ENCODE data around the gene GPR162. TPM values are rescaled to one million over a fixed set of nuclear protein-coding genes. Genes with fewer than 3 reads are reported as not detected.

GPR162 gene
- total RNA-seq, 2 experiments from 2014 or later: not detected

DNA sequence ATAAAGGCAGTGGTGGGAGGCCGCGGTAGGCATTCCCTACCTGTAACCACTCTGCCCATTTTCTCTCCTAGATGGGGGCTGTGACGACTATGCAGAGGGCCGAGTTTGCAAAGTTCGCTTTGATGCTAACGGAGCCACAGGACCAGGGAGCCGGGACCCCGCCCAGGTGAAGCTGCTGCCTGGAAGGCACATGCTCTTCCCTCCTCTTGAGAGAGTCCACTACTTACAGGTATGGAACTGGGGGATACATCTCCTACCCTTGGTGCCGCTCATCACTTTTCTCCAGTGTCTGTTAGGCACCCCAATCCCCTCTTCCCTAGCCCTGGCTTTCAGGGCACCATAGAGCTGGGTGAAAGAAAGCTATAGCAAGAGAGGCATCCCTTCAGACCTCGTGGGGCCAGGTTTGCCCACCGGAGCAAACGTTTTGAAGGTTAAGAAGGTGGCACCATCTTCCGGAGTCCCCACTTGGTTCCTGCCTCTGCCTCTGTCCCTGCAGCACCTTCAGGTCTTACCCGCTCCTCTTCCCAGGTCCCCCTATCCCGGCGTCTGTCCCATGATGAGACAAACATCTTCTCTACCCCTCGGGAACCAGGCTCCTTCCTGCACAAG is 4.6 kb downstream of the GPR162 start:
- Histone ChIP-seq H3K27ac (ENCODE audit: low read depth, low read length, poor library complexity, severe bottlenecking) (no peak overlapping the region), H2AFZ (ENCODE audit: low read length) (no peak overlapping the region), H4K20me1 (ENCODE audit: insufficient read depth, low read length) (no peaks in the 10 kb centered on the region), H3K9me3 (ENCODE audit: low read length) (no peaks in the 10 kb centered on the region), H3K9me2 (ENCODE audit: insufficient read depth, low read length) (no peaks in the 10 kb centered on the region), H3K4me2 (ENCODE audit: low read length) (no peak overlapping the region), H3K36me3 (ENCODE audit: insufficient read depth, low read length) (no peaks in the 10 kb centered on the region), H3K79me2 (ENCODE audit: insufficient read depth, low read depth, low read length) (no peaks in the 10 kb centered on the region), H3K4me3 (ENCODE audit: low read depth, low read length, poor library complexity, severe bottlenecking) (no peak overlapping the region), H3K4me1 (ENCODE audit: insufficient read depth, low read length, poor library complexity, severe bottlenecking) (peaks cover 27% of the 10 kb centered on the region)
- no TSS peak for BruUV-seq (replicated peaks)
- no peak for TF ChIP-seq EZH2phosphoT487 (IDR thresholded peaks at IDR 0.05; ENCODE audit: borderline replicate concordance, low read depth, low read length)
- TF ChIP-seq, protein P1, sequence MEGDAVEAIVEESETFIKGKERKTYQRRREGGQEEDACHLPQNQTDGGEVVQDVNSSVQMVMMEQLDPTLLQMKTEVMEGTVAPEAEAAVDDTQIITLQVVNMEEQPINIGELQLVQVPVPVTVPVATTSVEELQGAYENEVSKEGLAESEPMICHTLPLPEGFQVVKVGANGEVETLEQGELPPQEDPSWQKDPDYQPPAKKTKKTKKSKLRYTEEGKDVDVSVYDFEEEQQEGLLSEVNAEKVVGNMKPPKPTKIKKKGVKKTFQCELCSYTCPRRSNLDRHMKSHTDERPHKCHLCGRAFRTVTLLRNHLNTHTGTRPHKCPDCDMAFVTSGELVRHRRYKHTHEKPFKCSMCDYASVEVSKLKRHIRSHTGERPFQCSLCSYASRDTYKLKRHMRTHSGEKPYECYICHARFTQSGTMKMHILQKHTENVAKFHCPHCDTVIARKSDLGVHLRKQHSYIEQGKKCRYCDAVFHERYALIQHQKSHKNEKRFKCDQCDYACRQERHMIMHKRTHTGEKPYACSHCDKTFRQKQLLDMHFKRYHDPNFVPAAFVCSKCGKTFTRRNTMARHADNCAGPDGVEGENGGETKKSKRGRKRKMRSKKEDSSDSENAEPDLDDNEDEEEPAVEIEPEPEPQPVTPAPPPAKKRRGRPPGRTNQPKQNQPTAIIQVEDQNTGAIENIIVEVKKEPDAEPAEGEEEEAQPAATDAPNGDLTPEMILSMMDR (conservative IDR thresholded peaks at IDR 0.05; ENCODE audit: low read length): no peak
- ChIA-PET POLR2A (interaction anchor here (1.3 kb wide), 1 partner anchor 14 kb away, joined by 3 read pairs; no protein-coding TSS in a partner anchor), CTCF (ENCODE audit: unreplicated experiment) (interaction anchor here (1.1 kb wide), 1 partner anchor 16 kb away, joined by 4 read pairs; no protein-coding TSS in a partner anchor)
- DNase-seq (ENCODE audit: low spot score): no peak
- intact Hi-C loops (cut with micrococcal nuclease; ENCODE audit: unreplicated experiment): loop anchor here (5.0 kb wide), 2 partner anchors 44 to 269 kb away; partner anchors contain the start of gene IFFO1

DNA sequence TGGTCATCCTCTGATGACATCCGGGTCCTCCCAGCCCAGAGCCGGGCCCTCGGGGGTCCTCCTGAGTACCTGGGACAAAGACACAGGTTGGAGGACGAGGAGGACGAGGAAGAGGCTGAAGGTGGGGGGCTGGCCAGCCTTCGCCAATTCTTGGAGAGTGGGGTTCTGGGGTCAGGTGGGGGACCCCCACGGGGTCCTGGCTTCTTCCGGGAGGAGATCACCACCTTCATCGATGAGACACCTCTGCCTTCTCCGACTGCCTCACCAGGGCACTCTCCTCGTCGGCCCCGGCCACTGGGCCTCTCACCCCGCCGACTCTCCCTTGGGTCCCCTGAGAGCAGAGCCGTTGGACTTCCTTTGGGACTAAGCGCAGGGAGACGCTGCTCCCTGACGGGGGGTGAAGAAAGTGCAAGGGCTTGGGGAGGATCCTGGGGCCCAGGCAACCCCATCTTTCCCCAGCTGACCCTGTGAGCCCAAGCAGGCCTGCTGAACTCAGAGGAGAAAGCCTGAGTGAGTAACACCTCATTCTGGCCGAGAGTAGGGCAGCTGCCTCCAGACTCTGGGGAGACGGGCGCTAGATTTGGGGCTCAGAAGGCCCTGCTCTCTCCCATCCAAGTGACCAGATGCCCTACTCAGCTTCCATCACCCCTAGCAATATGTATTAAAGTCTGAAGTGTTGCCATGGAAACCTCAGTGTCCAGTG is 5.3 kb downstream of the GPR162 start:
- no peak overlapping the region for H3K27ac ChIP-seq (ENCODE audit: low read depth, low read length, poor library complexity, severe bottlenecking)
- H3K79me2 ChIP-seq (ENCODE audit: insufficient read depth, low read depth, low read length): no peaks in the 10 kb centered on the region
- no peak overlapping the region for H3K4me2 ChIP-seq (ENCODE audit: low read length)
- no peaks in the 10 kb centered on the region for H4K20me1 ChIP-seq (ENCODE audit: insufficient read depth, low read length)
- DNase-seq (ENCODE audit: low spot score): no peak
- no peaks in the 10 kb centered on the region for H3K36me3 ChIP-seq (ENCODE audit: insufficient read depth, low read length)
- no TSS peak for BruUV-seq (replicated peaks)
- peaks cover 26% of the 10 kb centered on the region for H3K4me1 ChIP-seq (ENCODE audit: insufficient read depth, low read length, poor library complexity, severe bottlenecking)
- intact Hi-C loops (cut with micrococcal nuclease; ENCODE audit: unreplicated experiment): loop anchor here (5.0 kb wide), 2 partner anchors 45 to 270 kb away; partner anchors contain the start of gene IFFO1
- no peak overlapping the region for H3K4me3 ChIP-seq (ENCODE audit: low read depth, low read length, poor library complexity, severe bottlenecking)
- POLR2A ChIA-PET: interaction anchor here (1.3 kb wide), 1 partner anchor 13 kb away, joined by 3 read pairs; no protein-coding TSS in a partner anchor
- no peak overlapping the region for H2AFZ ChIP-seq (ENCODE audit: low read length)
- no peaks in the 10 kb centered on the region for H3K9me3 ChIP-seq (ENCODE audit: low read length)
- TF ChIP-seq, protein P1 (conservative IDR thresholded peaks at IDR 0.05; ENCODE audit: low read length): no peak
- no peak for TF ChIP-seq EZH2phosphoT487 (IDR thresholded peaks at IDR 0.05; ENCODE audit: borderline replicate concordance, low read depth, low read length)
- CTCF ChIA-PET (ENCODE audit: unreplicated experiment): interaction anchor here (1.1 kb wide), 1 partner anchor 16 kb away, joined by 4 read pairs; no protein-coding TSS in a partner anchor
- H3K9me2 ChIP-seq (ENCODE audit: insufficient read depth, low read length): no peaks in the 10 kb centered on the region
